Ovary (tissue), 3 donors: Measurements from ENCODE around the gene UBE3C.

Experiments used
- CTCF ChIP-seq, 3 donors: fragments of 450-650 bp in 2 of 3; fragments of 200-600 bp in 1 of 3; IDR thresholded peaks; one replicate each; pipeline versions ENCODE4 v1.5.1 to v1.8.0; 2016 to 2022; ENCODE audit warnings: antibody characterized with exemption in 3 of 3, mild to moderate bottlenecking in 1 of 3
- EP300 ChIP-seq: sonication (generic); formaldehyde crosslinking; IDR thresholded peaks from one replicate; pipeline ENCODE4 v1.6.1; 2017; ENCODE audit warnings: antibody characterized with exemption
- POLR2A ChIP-seq: fragments of 450-650 bp; IDR thresholded peaks from one replicate; pipeline ENCODE4 v1.6.1; 2017; ENCODE audit warnings: antibody characterized with exemption, mild to moderate bottlenecking, moderate library complexity
- donor health status: DM: no; HTN: no; CAD: no.

- TF ChIP-seq CTCF (IDR thresholded peaks at IDR 0.05): no peak
- no peak for TF ChIP-seq POLR2A
- no peak for TF ChIP-seq EP300
Measured at GRCh38 chr7:157193274-157193673, 54.5 kb downstream of the UBE3C start.
